ENCODE results near the gene CEP128.

GRCh38 chr14:80987235-80988032 is 45.9 kb upstream of the CEP128 start:
- TF ChIP-seq, protein P1, sequence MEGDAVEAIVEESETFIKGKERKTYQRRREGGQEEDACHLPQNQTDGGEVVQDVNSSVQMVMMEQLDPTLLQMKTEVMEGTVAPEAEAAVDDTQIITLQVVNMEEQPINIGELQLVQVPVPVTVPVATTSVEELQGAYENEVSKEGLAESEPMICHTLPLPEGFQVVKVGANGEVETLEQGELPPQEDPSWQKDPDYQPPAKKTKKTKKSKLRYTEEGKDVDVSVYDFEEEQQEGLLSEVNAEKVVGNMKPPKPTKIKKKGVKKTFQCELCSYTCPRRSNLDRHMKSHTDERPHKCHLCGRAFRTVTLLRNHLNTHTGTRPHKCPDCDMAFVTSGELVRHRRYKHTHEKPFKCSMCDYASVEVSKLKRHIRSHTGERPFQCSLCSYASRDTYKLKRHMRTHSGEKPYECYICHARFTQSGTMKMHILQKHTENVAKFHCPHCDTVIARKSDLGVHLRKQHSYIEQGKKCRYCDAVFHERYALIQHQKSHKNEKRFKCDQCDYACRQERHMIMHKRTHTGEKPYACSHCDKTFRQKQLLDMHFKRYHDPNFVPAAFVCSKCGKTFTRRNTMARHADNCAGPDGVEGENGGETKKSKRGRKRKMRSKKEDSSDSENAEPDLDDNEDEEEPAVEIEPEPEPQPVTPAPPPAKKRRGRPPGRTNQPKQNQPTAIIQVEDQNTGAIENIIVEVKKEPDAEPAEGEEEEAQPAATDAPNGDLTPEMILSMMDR (IDR thresholded peaks at IDR 0.05; ENCODE audit: low read depth, low read length) = peak; percentile 89
- TF ChIP-seq EZH2phosphoT487 (IDR thresholded peaks at IDR 0.05; ENCODE audit: low read depth) = no peak
